Caco-2 (cell line): Measurements from ENCODE around the gene FRMD6. TPM values are rescaled to one million over a fixed set of nuclear protein-coding genes. Genes with fewer than 3 reads are reported as not detected.
"Not testable (repeated sequence)": the region's sequence is repeated elsewhere in the genome, so short reads cannot be mapped to it uniquely, and the experiment has no call there.

Source experiments
- BruUV-seq: library from RNA; stranded (reverse); fragments of 400-500 nt; replicated peaks from 2 replicates; lab custom pipeline; 2021; lab: Mats Ljungman, UMichigan
- CTCF ChIA-PET: fragments of 300-600 bp; sonication (Branson Sonifier 250); formaldehyde crosslinking; loops from one replicate; lab custom pipeline; 2022; ENCODE audit warnings: antibody characterized with exemption; lab: Charles Lee
- POLR2A ChIA-PET: fragments of 300-600 bp; sonication (Branson Sonifier 250); formaldehyde crosslinking; loops from one replicate; lab custom pipeline; 2022; ENCODE audit warnings: antibody characterized with exemption; lab: Charles Lee
- DNase-seq, 2 experiments: peaks; one replicate each; pipeline versions ENCODE4 v3.0.0 to v3.0.0-alpha.2; 2020 to 2022
- H3K27me3 ChIP-seq: replicated peaks from 2 replicates; pipeline ENCODE4 v1.6.0; 2011; ENCODE audit warnings: low read length; ENCODE audit not compliant: control insufficient read depth, insufficient read depth
- H3K36me3 ChIP-seq: 2 replicates; pipeline ENCODE4 v1.5.1; 2011; ENCODE audit warnings: low read length; ENCODE audit not compliant: control insufficient read depth, insufficient read depth
- H3K4me1 ChIP-seq: fragments of 250-450 bp; sonication (Bioruptor Pico); 2 replicates; pipeline ENCODE4 v1.5.1; 2020; ENCODE audit warnings: mild to moderate bottlenecking
- H3K4me3 ChIP-seq: 2 replicates; pipeline ENCODE4 v1.5.1; 2011; ENCODE audit warnings: low read depth, mild to moderate bottlenecking, control low read depth, low read length
- H3K9me3 ChIP-seq: fragments of 250-450 bp; sonication (Bioruptor Pico); 2 replicates; pipeline ENCODE4 v1.5.1; 2020; ENCODE audit warnings: mild to moderate bottlenecking, moderate library complexity
- H3K27ac Mint-ChIP-seq: one replicate; pipeline ENCODE4 v1.8.0; 2022; ENCODE audit warnings: mixed read lengths; ENCODE audit not compliant: unreplicated experiment
- H3K27me3 Mint-ChIP-seq: one replicate; pipeline ENCODE4 v1.8.0; 2022; ENCODE audit warnings: mixed read lengths; ENCODE audit not compliant: insufficient read depth, unreplicated experiment
- H3K36me3 Mint-ChIP-seq: one replicate; pipeline ENCODE4 v1.8.0; 2022; ENCODE audit warnings: mild to moderate bottlenecking, mixed read lengths; ENCODE audit not compliant: insufficient read depth, unreplicated experiment
- H3K4me1 Mint-ChIP-seq: one replicate; pipeline ENCODE4 v1.8.0; 2022; ENCODE audit warnings: low read depth, mixed read lengths; ENCODE audit not compliant: unreplicated experiment
- H3K4me3 Mint-ChIP-seq: one replicate; pipeline ENCODE4 v1.8.0; 2022; ENCODE audit warnings: mild to moderate bottlenecking, moderate library complexity, mixed read lengths; ENCODE audit not compliant: unreplicated experiment
- H3K9me3 Mint-ChIP-seq: one replicate; pipeline ENCODE4 v1.8.0; 2022; ENCODE audit warnings: mixed read lengths; ENCODE audit not compliant: unreplicated experiment
- CTCF ChIP-seq, 2 experiments: fragments of 200-600 bp in 1 of 2; IDR thresholded peaks; 1 replicate in 1 of 2; 2 replicates in 1 of 2; pipeline versions ENCODE4 v1.5.1 to v1.8.0; 2011 to 2022; ENCODE audit warnings: antibody characterized with exemption in 1 of 2, control low read depth in 1 of 2, inconsistent platforms in 1 of 2, low read depth in 1 of 2, low read length in 1 of 2, mild to moderate bottlenecking in 1 of 2, moderate library complexity in 1 of 2; ENCODE audit not compliant: insufficient read depth in 1 of 2, severe bottlenecking in 1 of 2, unreplicated experiment in 1 of 2
- intact Hi-C: fragments of 100-400 bp; cut with micrococcal nuclease; formaldehyde crosslinking; loops from one replicate; pipeline ENCODE4 v1.10.0; 2022; ENCODE audit not compliant: unreplicated experiment
- total RNA-seq: library from RNA; stranded (reverse); gene quantifications from 2 replicates; pipeline ENCODE4 v1.2.3, GENCODE V29; 2022

FRMD6 gene
- total RNA-seq, 1 experiment from 2014 or later, result 35.7 TPM

DNA sequence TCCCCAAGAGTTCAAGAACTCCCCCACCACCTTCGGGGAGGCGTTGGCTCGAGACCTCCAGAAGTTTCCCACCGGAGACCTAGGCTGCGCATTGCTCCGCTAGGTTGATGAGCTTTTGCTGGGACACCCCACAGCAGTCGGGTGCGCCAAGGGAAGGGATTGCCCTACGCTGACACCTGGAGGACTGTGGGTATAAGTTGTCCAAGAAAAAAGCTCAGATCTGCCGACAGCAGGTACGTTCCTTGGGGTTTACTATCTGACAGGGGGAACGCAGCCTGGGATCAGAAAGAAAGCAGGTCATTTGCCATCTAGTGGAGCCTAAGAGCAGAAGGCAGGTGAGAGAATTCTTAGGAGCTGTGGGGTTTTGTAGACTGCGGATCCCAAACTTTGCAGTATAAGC, 98.8 kb downstream of the FRMD6 start:
- Mint-ChIP-seq H3K4me3 (no peak overlapping the region), H3K36me3 (no peaks in the 10 kb centered on the region), H3K27me3 (no peaks in the 10 kb centered on the region), H3K4me1 (peaks cover 10% of the 10 kb centered on the region), H3K27ac (no peak overlapping the region), H3K9me3 (no peaks in the 10 kb centered on the region)
- H3K27me3 ChIP-seq, result no peaks in the 10 kb centered on the region
- TF ChIP-seq CTCF (IDR thresholded peaks at IDR 0.05; ENCODE audit: insufficient read depth in 1 of 2, low read depth in 1 of 2, low read length in 1 of 2, severe bottlenecking in 1 of 2, unreplicated experiment in 1 of 2), result peak; percentile 12 to 17
- H3K9me3 ChIP-seq, result no peaks in the 10 kb centered on the region
- ChIA-PET POLR2A (no interaction called here), CTCF (interaction anchor here (1.0 to 1.5 kb wide), 3 partner anchors 26 to 196 kb away, joined by 4 to 7 read pairs (median 4); no protein-coding TSS in a partner anchor)
- H3K4me3 ChIP-seq, result no peak overlapping the region
- H3K36me3 ChIP-seq, result no peaks in the 10 kb centered on the region
- no peaks in the 10 kb centered on the region for H3K4me1 ChIP-seq
- peak in 1 of 2 experiments; percentile 16 for DNase-seq
- no TSS peak for BruUV-seq
- intact Hi-C loops, result no loop called here

GRCh38 chr14:51751611-51752345, 100.1 kb downstream of the FRMD6 start:
- BruUV-seq, H3K4me3 Mint-ChIP-seq, H3K36me3 Mint-ChIP-seq, H3K36me3 ChIP-seq, H3K9me3 Mint-ChIP-seq, intact Hi-C loops, POLR2A ChIA-PET, H3K27me3 ChIP-seq, H3K4me3 ChIP-seq, H3K9me3 ChIP-seq, H3K27ac Mint-ChIP-seq, H3K4me1 Mint-ChIP-seq, H3K4me1 ChIP-seq, H3K27me3 Mint-ChIP-seq: not testable (repeated sequence)
- CTCF ChIA-PET, result interaction anchor here (0.6 to 1.5 kb wide), 2 partner anchors 25 kb away, joined by 3 to 7 read pairs; no protein-coding TSS in a partner anchor
- peak; percentile 57 to 60 for DNase-seq

DNA sequence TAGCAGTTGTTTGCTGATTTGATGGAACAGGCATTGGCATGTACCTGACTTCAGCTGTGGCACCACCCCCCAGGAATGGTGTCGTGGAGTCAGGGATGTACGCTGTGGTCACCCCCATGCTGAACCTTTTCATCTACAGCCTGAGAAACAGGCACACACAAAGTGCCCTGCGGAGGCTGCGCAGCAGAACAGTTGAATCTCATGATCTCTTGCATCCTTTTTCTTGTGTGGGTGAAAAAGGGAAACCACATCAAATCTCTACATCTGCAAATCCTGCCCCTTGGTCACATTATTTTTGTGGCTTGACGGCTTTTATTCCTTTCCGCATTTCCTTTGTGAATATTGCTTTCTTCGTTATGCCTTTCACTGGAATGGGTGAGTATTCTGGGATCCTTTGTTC, 106.0 kb downstream of the FRMD6 start:
- POLR2A ChIA-PET, DNase-seq, BruUV-seq, H3K9me3 ChIP-seq, H3K4me1 ChIP-seq, H3K9me3 Mint-ChIP-seq, H3K4me3 Mint-ChIP-seq, H3K36me3 Mint-ChIP-seq, CTCF ChIA-PET, H3K36me3 ChIP-seq, H3K27me3 Mint-ChIP-seq, H3K27me3 ChIP-seq, H3K4me1 Mint-ChIP-seq, H3K4me3 ChIP-seq, H3K27ac Mint-ChIP-seq, intact Hi-C loops: not testable (repeated sequence)

- Mint-ChIP-seq H3K4me1 (no peaks in the 10 kb centered on the region), H3K9me3 (no peaks in the 10 kb centered on the region), H3K27me3 (peaks cover 3% of the 10 kb centered on the region), H3K27ac (no peak overlapping the region), H3K36me3 (no peaks in the 10 kb centered on the region), H3K4me3 (no peak overlapping the region)
- Histone ChIP-seq H3K27me3 (no peaks in the 10 kb centered on the region), H3K4me1 (no peaks in the 10 kb centered on the region), H3K4me3 (no peak overlapping the region), H3K9me3 (no peaks in the 10 kb centered on the region), H3K36me3 (no peaks in the 10 kb centered on the region)
- BruUV-seq, result no TSS peak
- intact Hi-C loops, result no loop called here
- DNase-seq, result no peak
- ChIA-PET POLR2A (no interaction called here), CTCF (no interaction called here)
- no peak for TF ChIP-seq CTCF (IDR thresholded peaks at IDR 0.05; ENCODE audit: insufficient read depth in 1 of 2, low read depth in 1 of 2, low read length in 1 of 2, severe bottlenecking in 1 of 2, unreplicated experiment in 1 of 2)
Observed at GRCh38 chr14:51759950-51760349, 108.2 kb downstream of the FRMD6 start.

GRCh38 chr14:51765726-51766125, 114.0 kb downstream of the FRMD6 start:
- BruUV-seq, intact Hi-C loops: not testable (repeated sequence)

More at GRCh38 chr14:51765726-51766125, 114.0 kb downstream of the FRMD6 start:
- H3K36me3 Mint-ChIP-seq, H3K27ac Mint-ChIP-seq, H3K27me3 ChIP-seq, H3K4me1 ChIP-seq, H3K36me3 ChIP-seq, H3K4me3 Mint-ChIP-seq, H3K9me3 ChIP-seq, H3K4me3 ChIP-seq, POLR2A ChIA-PET, H3K4me1 Mint-ChIP-seq, DNase-seq, H3K27me3 Mint-ChIP-seq, CTCF ChIA-PET: not testable (repeated sequence)
- H3K9me3 Mint-ChIP-seq, result peaks cover 11% of the 10 kb centered on the region
